ENCODE results near the gene TXNIP. TPM values are rescaled to one million over a fixed set of nuclear protein-coding genes. Genes with fewer than 3 reads are reported as not detected.

The TXNIP gene
- total and polyA plus RNA-seq, 4 donors, result 109 to 455 (median 298) TPM

GRCh38 chr1:145987926-145988325 is 8.5 kb downstream of the TXNIP start:
- no peaks in the 10 kb centered on the region for H3K36me3 ChIP-seq (ENCODE audit: control insufficient read depth, insufficient read depth, low read length)
- H3K27ac ChIP-seq (ENCODE audit: low read depth, low read length), result no peak overlapping the region
- H3K4me3 ChIP-seq (ENCODE audit: low read depth, low read length), result no peak overlapping the region
- no CpG with 5 or more reads among the region's 1 CpG for WGBS (ENCODE audit: insufficient coverage)
- no peaks in the 10 kb centered on the region for H3K9me3 ChIP-seq (ENCODE audit: control insufficient read depth, insufficient read depth, low read length)
- no peak for DNase-seq (ENCODE audit: low read depth in 4 of 6, low spot score in 6 of 6)
- no peaks in the 10 kb centered on the region for H3K4me1 ChIP-seq (ENCODE audit: control insufficient read depth, insufficient read depth, low read length)
- no peaks in the 10 kb centered on the region for H3K27me3 ChIP-seq (ENCODE audit: control insufficient read depth, insufficient read depth, low read length)

GRCh38 chr1:145986551-145986950 is 9.8 kb downstream of the TXNIP start:
- no peaks in the 10 kb centered on the region for H3K27me3 ChIP-seq (ENCODE audit: control insufficient read depth, insufficient read depth, low read length)
- no peak overlapping the region for H3K27ac ChIP-seq (ENCODE audit: low read depth, low read length)
- no peaks in the 10 kb centered on the region for H3K36me3 ChIP-seq (ENCODE audit: control insufficient read depth, insufficient read depth, low read length)
- WGBS (ENCODE audit: insufficient coverage), result no CpG with 5 or more reads among the region's 6 CpGs
- no peak overlapping the region for H3K4me3 ChIP-seq (ENCODE audit: low read depth, low read length)
- no peak for DNase-seq (ENCODE audit: low read depth in 4 of 6, low spot score in 6 of 6)
- H3K4me1 ChIP-seq (ENCODE audit: control insufficient read depth, insufficient read depth, low read length), result no peaks in the 10 kb centered on the region
- no peaks in the 10 kb centered on the region for H3K9me3 ChIP-seq (ENCODE audit: control insufficient read depth, insufficient read depth, low read length)

- no peaks in the 10 kb centered on the region for H3K27me3 ChIP-seq (ENCODE audit: control insufficient read depth, insufficient read depth, low read length)
- no peaks in the 10 kb centered on the region for H3K9me3 ChIP-seq (ENCODE audit: control insufficient read depth, insufficient read depth, low read length)
- no peak overlapping the region for H3K27ac ChIP-seq (ENCODE audit: low read depth, low read length)
- 60% methylated on average over 8 of the region's 15 CpGs for WGBS (ENCODE audit: insufficient coverage)
- H3K4me3 ChIP-seq (ENCODE audit: low read depth, low read length), result no peak overlapping the region
- no peak for DNase-seq (ENCODE audit: low read depth in 4 of 6, low spot score in 6 of 6)
- no peaks in the 10 kb centered on the region for H3K4me1 ChIP-seq (ENCODE audit: control insufficient read depth, insufficient read depth, low read length)
- H3K36me3 ChIP-seq (ENCODE audit: control insufficient read depth, insufficient read depth, low read length), result no peaks in the 10 kb centered on the region
These were observed 10.6 kb downstream of the TXNIP start for GRCh38 chr1:145985502-145986439.

- no peaks in the 10 kb centered on the region for H3K9me3 ChIP-seq (ENCODE audit: control insufficient read depth, insufficient read depth, low read length)
- H3K4me3 ChIP-seq (ENCODE audit: low read depth, low read length), result no peak overlapping the region
- WGBS (ENCODE audit: insufficient coverage), result 100% methylated on average over 1 of the region's 2 CpGs
- peaks cover under 1% of the 10 kb centered on the region for H3K4me1 ChIP-seq (ENCODE audit: control insufficient read depth, insufficient read depth, low read length)
- no peaks in the 10 kb centered on the region for H3K27me3 ChIP-seq (ENCODE audit: control insufficient read depth, insufficient read depth, low read length)
- no peak overlapping the region for H3K27ac ChIP-seq (ENCODE audit: low read depth, low read length)
- no peak for DNase-seq (ENCODE audit: low read depth in 4 of 6, low spot score in 6 of 6)
- no peaks in the 10 kb centered on the region for H3K36me3 ChIP-seq (ENCODE audit: control insufficient read depth, insufficient read depth, low read length)
These were observed 11.3 kb downstream of the TXNIP start for GRCh38 chr1:145985129-145985501.

- 100% methylated on average over 3 of the region's 12 CpGs for WGBS (ENCODE audit: insufficient coverage)
- Histone ChIP-seq H3K9me3 (ENCODE audit: control insufficient read depth, insufficient read depth, low read length) (no peaks in the 10 kb centered on the region), H3K27ac (ENCODE audit: low read depth, low read length) (no peak overlapping the region), H3K4me3 (ENCODE audit: low read depth, low read length) (no peak overlapping the region), H3K4me1 (ENCODE audit: control insufficient read depth, insufficient read depth, low read length) (peaks cover 4% of the 10 kb centered on the region), H3K36me3 (ENCODE audit: control insufficient read depth, insufficient read depth, low read length) (no peaks in the 10 kb centered on the region), H3K27me3 (ENCODE audit: control insufficient read depth, insufficient read depth, low read length) (no peaks in the 10 kb centered on the region)
- no peak for DNase-seq (ENCODE audit: low read depth in 4 of 6, low spot score in 6 of 6)
These were observed 12.2 kb downstream of the TXNIP start for GRCh38 chr1:145983960-145984830.

- H3K4me1 ChIP-seq (ENCODE audit: control insufficient read depth, insufficient read depth, low read length), result peaks cover 9% of the 10 kb centered on the region
- H3K27me3 ChIP-seq (ENCODE audit: control insufficient read depth, insufficient read depth, low read length), result no peaks in the 10 kb centered on the region
- H3K9me3 ChIP-seq (ENCODE audit: control insufficient read depth, insufficient read depth, low read length), result no peaks in the 10 kb centered on the region
- H3K4me3 ChIP-seq (ENCODE audit: low read depth, low read length), result no peak overlapping the region
- H3K36me3 ChIP-seq (ENCODE audit: control insufficient read depth, insufficient read depth, low read length), result no peaks in the 10 kb centered on the region
- DNase-seq (ENCODE audit: low read depth in 4 of 6, low spot score in 6 of 6), result no peak
- no peak overlapping the region for H3K27ac ChIP-seq (ENCODE audit: low read depth, low read length)
- WGBS (ENCODE audit: insufficient coverage), result 89% methylated on average over 1 of the region's 1 CpG
These were observed 13.1 kb downstream of the TXNIP start for GRCh38 chr1:145983206-145983675.

- peaks cover 11% of the 10 kb centered on the region for H3K4me1 ChIP-seq (ENCODE audit: control insufficient read depth, insufficient read depth, low read length)
- H3K27ac ChIP-seq (ENCODE audit: low read depth, low read length), result no peak overlapping the region
- no peak for DNase-seq (ENCODE audit: low read depth in 4 of 6, low spot score in 6 of 6)
These were observed 14.2 kb downstream of the TXNIP start for GRCh38 chr1:145982010-145982723.

GRCh38 chr1:145980457-145980994 is 15.9 kb downstream of the TXNIP start:
- H3K4me3 ChIP-seq (ENCODE audit: low read depth, low read length), result no peak overlapping the region
- WGBS (ENCODE audit: insufficient coverage), result 100% methylated on average over 1 of the region's 1 CpG
- no peaks in the 10 kb centered on the region for H3K9me3 ChIP-seq (ENCODE audit: control insufficient read depth, insufficient read depth, low read length)
- no peaks in the 10 kb centered on the region for H3K27me3 ChIP-seq (ENCODE audit: control insufficient read depth, insufficient read depth, low read length)
- no peaks in the 10 kb centered on the region for H3K36me3 ChIP-seq (ENCODE audit: control insufficient read depth, insufficient read depth, low read length)
- no peak for DNase-seq (ENCODE audit: low read depth in 4 of 6, low spot score in 6 of 6)
- H3K4me1 ChIP-seq (ENCODE audit: control insufficient read depth, insufficient read depth, low read length), result peaks cover 11% of the 10 kb centered on the region
- peak overlapping the region; percentile 90 for H3K27ac ChIP-seq (ENCODE audit: low read depth, low read length)

More at GRCh38 chr1:145982010-145982723, 14.2 kb downstream of the TXNIP start:
- H3K27me3 ChIP-seq (ENCODE audit: control insufficient read depth, insufficient read depth, low read length), result no peaks in the 10 kb centered on the region
- H3K9me3 ChIP-seq (ENCODE audit: control insufficient read depth, insufficient read depth, low read length), result no peaks in the 10 kb centered on the region
- no peaks in the 10 kb centered on the region for H3K36me3 ChIP-seq (ENCODE audit: control insufficient read depth, insufficient read depth, low read length)
- WGBS (ENCODE audit: insufficient coverage), result 89% methylated on average over 5 of the region's 6 CpGs
- H3K4me3 ChIP-seq (ENCODE audit: low read depth, low read length), result no peak overlapping the region
